ENCODE data around the gene FZD2.
A peak's percentile ranks its signal among the peaks of the same experiment; 100 is the strongest.
"Not testable (repeated sequence)": the region's sequence is repeated elsewhere in the genome, so short reads cannot be mapped to it uniquely, and the experiment has no call there.

The FZD2 gene

DNA sequence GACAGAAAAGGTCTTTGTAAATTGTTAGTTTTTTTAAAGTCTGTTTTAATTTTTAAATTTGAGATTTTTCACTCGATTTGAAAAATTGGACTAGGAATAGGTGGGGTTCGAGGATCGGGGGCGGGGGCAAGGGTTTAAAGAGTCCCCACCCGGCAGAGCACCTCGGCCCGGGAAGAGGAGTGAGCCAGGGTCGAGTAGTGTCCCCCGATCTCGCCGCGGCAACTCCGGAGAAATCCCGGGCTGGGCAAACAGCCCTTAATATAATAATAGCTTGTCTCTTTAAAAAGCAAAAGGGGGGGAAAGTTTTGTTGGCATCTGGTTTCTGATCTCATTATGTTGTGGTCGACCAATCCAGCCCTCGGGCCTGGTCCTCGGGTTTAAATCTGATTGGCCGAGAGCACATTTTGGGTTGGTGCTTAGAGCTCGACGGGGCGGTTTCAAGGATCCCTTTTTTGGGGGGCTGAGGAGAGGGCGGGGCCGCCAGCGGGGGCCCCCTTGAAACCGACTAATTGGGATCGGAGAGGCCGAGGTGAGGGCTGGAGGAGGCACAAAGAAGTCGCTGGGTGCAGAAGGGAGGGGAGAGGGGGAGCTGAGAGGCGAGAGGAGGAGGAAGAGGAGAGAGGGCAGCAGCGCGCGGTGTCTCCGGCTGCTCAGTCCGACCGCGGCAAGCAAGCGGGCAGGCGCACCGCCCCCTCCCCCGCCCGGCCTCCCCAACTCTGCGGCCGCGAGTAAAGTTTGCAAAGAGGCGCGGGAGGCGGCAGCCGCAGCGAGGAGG lies at the start of gene FZD2:
FZD2 (plus strand) TSS at position 653 of the 775 bp plus-strand sequence. CDS start 205 bp downstream, outside the sequence.
- DNase-seq = peak; percentile 86

GRCh38 chr17:44511241-44512134 lies 45.8 kb upstream of the FZD2 start:
- not testable (repeated sequence) for DNase-seq

GRCh38 chr17:44518032-44518431 lies 39.3 kb upstream of the FZD2 start:
- DNase-seq = no peak

DNA sequence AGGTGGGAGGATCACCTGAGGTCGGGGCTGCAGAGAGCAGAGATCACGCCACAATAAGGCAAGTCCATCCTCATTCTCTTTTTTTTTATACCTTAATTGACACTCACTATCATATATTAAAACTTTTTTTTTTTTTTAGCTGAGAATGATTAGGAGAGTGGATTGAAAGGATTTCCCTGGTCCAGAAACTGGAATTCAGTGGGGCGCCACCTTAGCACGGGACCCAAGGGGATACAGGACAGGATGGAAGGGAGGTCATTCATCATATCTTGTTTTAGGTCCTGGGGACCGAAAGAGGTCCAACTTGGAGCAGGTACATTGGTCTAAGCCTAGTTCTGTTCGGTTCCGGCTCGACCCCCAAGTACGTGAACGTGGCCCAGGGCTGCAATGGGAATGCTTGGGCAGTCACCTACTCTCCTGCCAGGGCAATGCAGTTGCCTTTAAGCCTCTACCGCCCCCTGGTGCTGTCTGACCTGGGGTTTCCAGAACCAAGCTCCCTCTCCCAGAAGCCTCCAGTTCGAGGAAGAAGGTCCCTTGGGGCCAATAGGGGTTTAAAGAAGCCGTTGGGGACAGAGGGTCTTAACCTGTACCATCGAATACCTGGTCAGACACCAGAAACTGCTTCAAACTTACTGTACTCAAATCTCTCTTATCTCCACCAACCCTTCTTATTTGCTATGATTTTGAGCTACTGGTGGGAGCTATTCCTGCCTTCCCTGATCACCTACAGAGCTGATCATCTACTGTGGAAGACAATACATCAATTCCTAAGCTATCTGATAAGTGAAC lies 34.2 kb upstream of the FZD2 start:
- peak; percentile 53 for DNase-seq

GRCh38 chr17:44523672-44523972 lies 33.7 kb upstream of the FZD2 start:
- DNase-seq = no peak

- DNase-seq = no peak
These were observed 30.2 kb upstream of the FZD2 start for GRCh38 chr17:44527102-44527501.

- DNase-seq = no peak
These were observed 29.3 kb upstream of the FZD2 start for GRCh38 chr17:44527954-44528353.

DNA sequence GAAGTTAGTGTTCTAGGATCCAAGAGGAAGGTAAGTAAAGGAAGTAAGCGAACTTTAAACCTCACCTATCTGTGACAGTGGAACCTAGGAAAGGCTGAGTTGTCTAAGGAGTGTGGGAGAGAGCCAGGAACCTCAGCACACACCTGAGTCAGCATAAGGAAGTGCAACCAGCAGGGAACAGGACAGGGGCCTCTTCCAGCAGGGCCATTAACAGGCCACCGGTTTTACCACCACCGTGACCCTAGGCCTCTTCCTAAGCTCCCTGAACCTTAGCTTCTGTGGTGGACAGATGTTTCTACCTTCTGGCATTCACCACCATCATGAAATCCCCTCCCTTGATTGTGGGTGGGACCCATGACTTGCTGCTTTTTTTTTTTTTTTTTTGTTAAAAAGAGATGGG lies 27.4 kb upstream of the FZD2 start:
- DNase-seq = no peak

GRCh38 chr17:44530896-44531418 lies 26.3 kb upstream of the FZD2 start:
- DNase-seq = no peak

GRCh38 chr17:44533533-44534246 lies 23.6 kb upstream of the FZD2 start:
- DNase-seq = peak; percentile 53

DNA sequence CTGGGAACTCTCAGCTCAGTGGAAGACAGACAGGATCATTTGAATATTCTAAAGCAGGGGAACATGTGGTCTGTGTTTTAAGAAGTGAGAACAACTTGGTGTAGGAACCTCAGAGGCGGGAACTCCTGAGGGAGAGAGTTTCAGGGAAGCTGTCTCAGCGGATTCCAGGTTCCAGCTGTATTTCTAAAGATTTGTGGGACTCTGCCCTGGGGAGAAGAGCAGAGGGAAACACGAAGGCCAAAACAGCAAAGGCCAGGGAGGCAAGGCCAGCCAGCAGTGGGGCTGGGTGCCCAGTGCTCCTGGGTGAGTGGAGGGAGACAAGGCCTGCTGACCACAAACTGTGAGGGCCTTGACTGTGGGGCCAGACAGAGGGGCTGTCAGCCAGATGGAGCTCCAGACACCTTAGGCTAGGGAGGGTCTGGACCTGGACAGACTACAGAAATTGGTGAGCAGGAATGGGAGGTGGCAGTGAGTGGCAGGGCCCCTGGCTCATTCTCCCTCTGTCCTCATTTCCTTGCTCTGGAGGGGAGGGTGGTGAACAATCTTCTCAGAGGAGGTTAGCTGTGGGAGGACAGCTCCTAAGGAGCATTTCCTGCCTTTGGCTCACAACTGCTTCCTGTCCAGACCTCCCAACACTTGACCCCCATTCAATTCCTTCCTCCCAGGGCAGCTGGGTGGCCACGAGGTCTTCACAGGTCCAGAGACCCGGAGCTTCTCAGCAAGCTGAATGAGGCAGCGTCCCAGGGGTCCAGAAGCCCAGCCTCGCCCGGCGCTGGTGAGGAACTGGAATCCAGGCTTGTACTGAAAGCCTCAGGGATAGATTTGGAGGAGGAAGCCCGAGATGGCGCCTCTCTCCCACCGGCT lies 21.0 kb upstream of the FZD2 start:
- no peak for DNase-seq

- not testable (repeated sequence) for DNase-seq
These were observed 19.4 kb upstream of the FZD2 start for GRCh38 chr17:44537922-44538321.

DNA sequence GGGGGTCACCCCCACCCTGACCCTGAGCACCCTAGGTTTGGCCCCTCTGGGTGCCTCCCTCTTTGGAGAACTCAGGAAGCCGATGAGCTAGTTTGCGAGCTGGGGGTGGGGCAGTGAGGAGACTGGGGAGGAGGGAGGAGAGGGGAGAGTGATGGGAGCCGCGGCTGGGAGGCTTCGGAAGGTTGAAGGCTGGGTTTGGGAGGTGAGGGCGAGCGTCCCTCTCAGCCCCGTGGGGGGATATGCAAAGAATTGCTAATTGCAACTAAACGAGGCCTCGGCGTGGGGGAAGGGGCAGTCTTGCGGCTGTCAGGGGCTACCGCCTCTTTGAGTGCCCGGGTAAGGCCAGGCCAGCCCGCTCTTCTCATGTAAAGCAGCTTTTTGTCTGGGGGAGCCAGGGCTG lies 17.6 kb upstream of the FZD2 start:
- DNase-seq = no peak

DNA sequence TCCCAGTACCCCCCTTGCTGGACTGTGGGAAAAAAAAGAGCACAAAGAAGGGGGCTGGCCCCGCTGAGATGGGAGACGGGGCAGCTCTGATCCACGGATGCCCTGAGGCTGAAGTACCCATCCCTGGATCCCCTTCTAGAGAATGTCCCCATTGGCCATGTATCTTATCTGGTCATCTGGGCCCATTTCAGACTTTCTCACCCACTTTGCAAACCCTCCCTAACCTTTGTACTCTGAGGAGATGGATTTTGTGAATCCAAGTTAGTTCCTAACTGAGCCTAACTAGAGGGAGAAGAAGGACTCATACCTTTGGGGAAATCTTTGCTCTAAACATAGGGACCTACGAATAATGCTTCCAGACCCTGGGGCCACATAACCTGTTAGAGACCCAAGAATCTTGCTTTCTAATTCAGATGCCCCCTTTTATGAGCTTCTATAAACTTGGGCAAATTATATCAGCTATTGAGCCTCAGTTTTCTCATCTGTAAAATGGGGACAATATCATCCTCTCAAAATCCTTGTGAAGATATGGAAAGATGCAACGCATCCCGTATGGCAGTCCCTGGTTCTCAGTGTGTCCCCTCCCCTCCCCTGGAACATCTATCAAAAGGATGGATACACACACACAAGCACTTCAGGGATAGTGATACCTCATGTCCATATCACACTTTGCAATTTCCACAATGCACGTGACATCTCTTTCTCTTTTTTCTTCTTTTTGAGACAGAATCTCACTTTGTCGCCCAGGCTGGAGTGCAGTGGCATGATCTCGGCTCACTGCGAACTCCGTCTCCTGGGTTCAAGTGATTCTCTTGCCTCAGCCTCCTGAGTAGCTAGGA lies 16.8 kb upstream of the FZD2 start:
- DNase-seq = no peak

DNA sequence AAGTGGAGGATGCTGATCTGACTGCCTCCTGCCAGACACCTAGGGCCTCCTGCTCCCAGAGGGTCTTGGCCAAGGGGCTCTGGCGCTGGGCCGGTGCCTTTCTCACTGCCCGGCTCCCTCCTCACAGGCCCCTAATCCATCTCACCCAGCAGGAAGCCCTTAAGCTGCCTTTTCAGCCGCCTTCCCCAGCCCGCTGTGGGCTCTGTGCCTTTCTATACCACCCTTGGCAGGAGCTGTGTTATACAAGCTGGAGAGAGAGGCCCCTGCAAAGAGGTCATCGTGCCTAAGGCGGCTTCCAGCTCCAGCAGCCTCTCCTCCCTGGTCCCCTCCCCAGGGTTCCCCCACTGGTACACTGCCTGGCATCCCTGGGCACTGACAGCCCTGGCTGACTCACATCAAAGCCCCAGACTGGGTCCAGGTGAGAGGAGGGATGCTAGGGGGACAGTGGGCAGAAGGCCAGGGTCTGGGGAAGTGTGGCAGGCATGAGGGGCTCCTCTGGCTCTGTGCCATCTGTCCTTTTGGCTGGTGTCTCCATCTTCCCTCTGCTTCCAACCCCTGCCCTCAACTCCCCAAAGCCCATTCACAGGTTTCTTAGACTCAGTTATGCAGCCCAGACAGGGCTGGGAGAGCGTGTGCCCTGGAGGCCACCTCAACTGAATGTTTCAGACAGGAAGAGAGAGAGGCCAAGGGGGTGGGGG lies 15.3 kb upstream of the FZD2 start:
- no peak for DNase-seq

GRCh38 chr17:44543213-44543904 lies 13.9 kb upstream of the FZD2 start:
- DNase-seq = no peak

GRCh38 chr17:44543905-44544523 lies 13.3 kb upstream of the FZD2 start:
- DNase-seq = no peak

All from DMS153 (cell line).